BE2C (cell line): ENCODE results near the gene PCSK5.

Source experiments
- DNase-seq: peaks from one replicate; pipeline ENCODE4 v3.0.0-alpha.2; 2020
- H3K27me3 ChIP-seq: fragments of 250-450 bp; sonication (Bioruptor Pico); 2 replicates; pipeline ENCODE4 v1.5.1; 2020; ENCODE audit warnings: mild to moderate bottlenecking
- H3K36me3 ChIP-seq: fragments of 250-450 bp; sonication (Bioruptor Pico); 2 replicates; pipeline ENCODE4 v1.5.1; 2020; ENCODE audit warnings: mild to moderate bottlenecking
- H3K4me1 ChIP-seq: fragments of 250-450 bp; sonication (Bioruptor Pico); 2 replicates; pipeline ENCODE4 v1.5.1; 2020
- H3K4me3 ChIP-seq: 2 replicates; pipeline ENCODE4 v1.5.1; 2011; ENCODE audit warnings: low read depth, low read length
- H3K9me3 ChIP-seq: fragments of 250-450 bp; sonication (Bioruptor Pico); 2 replicates; pipeline ENCODE4 v1.5.1; 2020
- TF ChIP-seq, protein P1 (sequence below): IDR thresholded peaks from 2 replicates; pipeline ENCODE4 v1.5.1; 2012; ENCODE audit warnings: mild to moderate bottlenecking, low read depth, low read length

PCSK5 gene

DNA sequence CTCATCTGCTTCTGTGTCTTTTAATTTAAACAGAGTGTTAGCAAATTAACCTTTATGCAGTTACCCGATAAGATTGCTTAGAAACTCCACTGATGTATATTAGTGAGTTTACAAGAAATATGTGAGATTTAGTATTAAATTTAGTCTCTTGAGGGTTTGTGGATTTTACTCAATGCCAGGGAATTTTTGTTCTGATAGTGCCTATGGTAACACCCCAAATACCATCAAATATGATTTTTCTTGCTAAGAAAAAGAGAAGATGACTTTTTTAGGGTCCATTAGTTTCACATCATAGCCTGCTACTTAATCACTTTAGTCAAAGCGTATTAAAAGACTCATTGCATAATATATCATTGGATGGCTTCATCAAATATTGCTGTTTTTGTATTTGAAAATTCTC is 224.9 kb downstream of the PCSK5 start:
- H3K4me3 ChIP-seq = no peak overlapping the region
- no peaks in the 10 kb centered on the region for H3K36me3 ChIP-seq
- DNase-seq = no peak
- H3K27me3 ChIP-seq = peaks cover 6% of the 10 kb centered on the region; the same call in 1 of the 2 replicates
- H3K9me3 ChIP-seq = no peaks in the 10 kb centered on the region
- no peaks in the 10 kb centered on the region for H3K4me1 ChIP-seq
- TF ChIP-seq, protein P1, sequence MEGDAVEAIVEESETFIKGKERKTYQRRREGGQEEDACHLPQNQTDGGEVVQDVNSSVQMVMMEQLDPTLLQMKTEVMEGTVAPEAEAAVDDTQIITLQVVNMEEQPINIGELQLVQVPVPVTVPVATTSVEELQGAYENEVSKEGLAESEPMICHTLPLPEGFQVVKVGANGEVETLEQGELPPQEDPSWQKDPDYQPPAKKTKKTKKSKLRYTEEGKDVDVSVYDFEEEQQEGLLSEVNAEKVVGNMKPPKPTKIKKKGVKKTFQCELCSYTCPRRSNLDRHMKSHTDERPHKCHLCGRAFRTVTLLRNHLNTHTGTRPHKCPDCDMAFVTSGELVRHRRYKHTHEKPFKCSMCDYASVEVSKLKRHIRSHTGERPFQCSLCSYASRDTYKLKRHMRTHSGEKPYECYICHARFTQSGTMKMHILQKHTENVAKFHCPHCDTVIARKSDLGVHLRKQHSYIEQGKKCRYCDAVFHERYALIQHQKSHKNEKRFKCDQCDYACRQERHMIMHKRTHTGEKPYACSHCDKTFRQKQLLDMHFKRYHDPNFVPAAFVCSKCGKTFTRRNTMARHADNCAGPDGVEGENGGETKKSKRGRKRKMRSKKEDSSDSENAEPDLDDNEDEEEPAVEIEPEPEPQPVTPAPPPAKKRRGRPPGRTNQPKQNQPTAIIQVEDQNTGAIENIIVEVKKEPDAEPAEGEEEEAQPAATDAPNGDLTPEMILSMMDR = no peak

DNA sequence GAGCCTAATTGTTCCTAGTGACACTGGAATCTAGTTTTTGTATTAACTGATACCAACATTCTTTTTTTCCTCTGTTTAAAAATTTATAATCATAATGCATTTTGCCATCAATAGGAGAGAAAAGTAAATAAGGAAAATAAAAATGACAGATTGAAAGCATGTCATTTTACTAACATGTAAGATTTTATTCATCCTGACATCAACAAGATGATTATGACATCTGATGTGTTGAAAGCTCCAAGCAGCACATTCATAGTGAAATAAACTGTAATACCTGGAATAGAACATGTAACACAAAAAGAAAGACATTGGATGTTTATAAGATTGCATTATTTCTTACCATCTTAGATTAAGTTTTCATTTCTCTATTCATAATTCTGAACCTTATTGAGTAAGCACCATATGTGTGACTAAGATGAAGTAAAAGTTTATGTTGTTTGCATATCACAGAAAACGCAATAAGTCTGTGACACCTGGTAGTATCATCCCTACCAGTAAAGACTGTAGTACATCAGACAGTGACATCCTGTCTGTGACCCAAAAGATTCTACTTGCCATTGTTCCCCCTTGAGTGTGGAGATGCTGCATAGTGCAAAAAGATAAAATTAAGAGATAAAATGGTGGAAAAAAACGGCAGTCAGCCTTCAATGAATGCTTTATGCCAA is 225.6 kb downstream of the PCSK5 start:
- no peaks in the 10 kb centered on the region for H3K4me1 ChIP-seq
- H3K27me3 ChIP-seq = peaks cover 10% of the 10 kb centered on the region
- DNase-seq = no peak
- TF ChIP-seq, protein P1 = no peak
- no peaks in the 10 kb centered on the region for H3K9me3 ChIP-seq
- H3K36me3 ChIP-seq = no peaks in the 10 kb centered on the region
- no peak overlapping the region for H3K4me3 ChIP-seq

DNA sequence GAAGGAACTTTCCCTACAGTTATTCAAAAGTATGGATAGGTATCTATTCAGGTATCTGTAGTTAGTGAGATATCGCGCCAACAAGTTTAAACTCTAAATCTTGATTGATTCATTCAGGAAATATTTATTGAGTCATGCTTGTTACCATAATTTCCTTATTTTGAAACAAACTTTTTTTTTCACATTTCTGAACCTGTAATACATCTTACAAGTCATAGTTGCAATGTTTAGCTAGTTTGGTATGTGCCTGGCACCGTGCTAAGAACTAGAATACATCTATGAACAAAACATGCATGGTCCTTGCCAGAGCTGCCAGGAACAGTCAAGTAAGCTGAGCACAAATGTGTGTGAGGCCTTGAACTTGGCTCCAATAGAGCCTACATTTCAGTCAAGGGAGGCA is 226.4 kb downstream of the PCSK5 start:
- peaks cover 13% of the 10 kb centered on the region for H3K27me3 ChIP-seq
- no peak for DNase-seq
- TF ChIP-seq, protein P1 = no peak
- H3K9me3 ChIP-seq = no peaks in the 10 kb centered on the region
- no peak overlapping the region for H3K4me3 ChIP-seq
- H3K36me3 ChIP-seq = no peaks in the 10 kb centered on the region
- H3K4me1 ChIP-seq = no peaks in the 10 kb centered on the region

DNA sequence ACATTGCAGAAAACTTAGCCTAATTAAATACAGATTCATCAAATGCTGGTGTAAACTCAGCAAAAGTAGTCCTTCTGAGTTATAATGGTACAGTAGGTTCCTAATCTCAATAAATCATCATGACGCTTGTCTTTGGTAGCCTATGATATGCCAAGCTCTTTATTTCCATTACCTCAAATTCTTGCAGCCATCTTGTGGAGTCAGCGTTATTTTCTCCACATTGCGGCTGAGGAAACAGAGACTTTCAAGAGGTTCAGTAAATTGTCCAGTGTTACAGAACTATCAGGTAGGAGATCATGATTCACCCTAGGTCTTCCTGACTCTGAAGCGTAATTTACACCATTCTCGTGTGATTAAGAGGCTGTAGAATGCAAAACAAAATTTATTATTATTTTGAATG is 237.2 kb downstream of the PCSK5 start:
- Histone ChIP-seq H3K4me1 (no peaks in the 10 kb centered on the region), H3K9me3 (no peaks in the 10 kb centered on the region), H3K36me3 (no peaks in the 10 kb centered on the region), H3K27me3 (peaks cover 4% of the 10 kb centered on the region; the same call in 1 of the 2 replicates), H3K4me3 (no peak overlapping the region)
- no peak for DNase-seq
- TF ChIP-seq, protein P1 = no peak

DNA sequence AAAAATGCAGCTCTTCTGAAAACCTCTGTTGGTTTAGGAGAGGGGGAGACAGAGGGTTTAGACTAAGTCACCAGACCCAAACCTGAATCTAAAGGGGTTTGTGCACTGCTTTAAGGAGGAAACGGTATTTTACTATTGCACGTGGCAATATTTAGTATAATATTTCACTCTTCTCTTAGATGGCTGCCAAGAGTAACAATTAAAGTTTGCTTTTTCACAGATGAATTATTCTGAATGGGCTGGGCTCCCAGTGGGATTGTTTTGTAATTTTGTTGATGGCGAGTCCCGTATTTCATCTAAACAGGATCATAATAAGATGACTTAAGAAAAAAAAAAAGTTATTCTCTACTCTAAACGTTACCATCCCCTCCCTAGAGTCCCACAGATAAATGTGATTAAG is 245.4 kb downstream of the PCSK5 start:
- H3K9me3 ChIP-seq = no peaks in the 10 kb centered on the region
- H3K4me3 ChIP-seq = no peak overlapping the region
- H3K4me1 ChIP-seq = no peaks in the 10 kb centered on the region
- TF ChIP-seq, protein P1 = no peak
- DNase-seq = no peak
- H3K27me3 ChIP-seq = peaks cover 19% of the 10 kb centered on the region
- H3K36me3 ChIP-seq = no peaks in the 10 kb centered on the region

DNA sequence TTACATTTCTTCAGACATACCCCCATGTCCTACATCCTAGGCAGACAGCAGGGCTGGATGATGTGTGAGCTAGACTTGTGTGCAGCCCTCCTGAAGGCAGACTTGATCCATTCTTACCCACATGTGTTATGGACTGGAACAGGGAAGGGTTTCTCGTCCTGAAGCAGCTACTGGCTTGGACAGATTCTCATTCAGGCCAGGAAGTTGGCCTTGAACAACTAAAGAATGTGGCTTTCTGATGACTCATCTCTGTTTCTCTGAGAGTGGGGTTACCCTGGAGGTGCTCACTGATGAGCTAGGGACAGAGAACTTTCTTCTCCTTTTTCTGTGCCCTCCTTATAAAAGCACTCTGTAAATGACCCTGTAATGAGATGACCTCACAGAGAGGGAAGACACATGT is 246.5 kb downstream of the PCSK5 start:
- Histone ChIP-seq H3K4me1 (no peaks in the 10 kb centered on the region), H3K27me3 (peaks cover 18% of the 10 kb centered on the region), H3K4me3 (no peak overlapping the region), H3K9me3 (no peaks in the 10 kb centered on the region), H3K36me3 (no peaks in the 10 kb centered on the region)
- DNase-seq = no peak
- TF ChIP-seq, protein P1 = no peak
